ENCODE measurements around the gene SMAD3. TPM values are rescaled to one million over a fixed set of nuclear protein-coding genes. Genes with fewer than 3 reads are reported as not detected.

SMAD3 gene
- total and polyA plus RNA-seq, 8 donors: 30.9 to 53.6 (median 50.4) TPM

DNA sequence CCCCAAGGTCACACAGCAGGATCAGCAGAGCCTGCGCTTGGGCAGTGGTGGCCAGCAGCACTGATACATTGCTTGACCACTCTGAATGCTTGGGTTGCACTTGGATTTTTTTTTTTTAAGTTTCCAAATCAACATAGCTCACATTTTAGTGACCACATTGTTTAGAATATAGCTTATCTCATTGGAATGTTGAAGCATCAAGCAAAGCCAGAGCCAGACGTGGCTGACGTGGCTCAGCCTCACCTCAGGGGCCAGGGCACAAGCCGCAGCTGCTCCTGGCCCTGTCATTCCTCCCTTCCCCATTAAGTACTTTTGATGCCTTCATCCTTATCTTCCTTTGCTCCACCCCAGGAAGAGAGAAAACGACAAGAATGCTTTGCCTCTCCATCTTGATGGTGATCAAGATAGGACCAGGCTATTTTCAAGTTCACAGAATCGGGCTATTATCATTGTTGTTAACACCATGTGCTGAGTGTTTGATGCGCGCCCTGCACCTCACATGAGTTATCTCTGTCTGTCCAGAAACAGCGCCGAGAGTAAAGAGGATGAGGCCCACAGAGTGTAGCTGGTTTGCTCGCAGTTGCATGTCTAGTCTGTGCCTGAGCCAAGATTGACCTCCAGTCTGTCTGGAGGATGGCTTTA, 113.3 kb downstream of the SMAD3 start:
- H3K4me1 ChIP-seq: peaks cover 18 to 42% of the 10 kb centered on the region in 2 donors
- no peaks in the 10 kb centered on the region for H3K9me3 ChIP-seq
- H3K4me3 ChIP-seq: no peak overlapping the region
- no peak for TF ChIP-seq CTCF (IDR thresholded peaks at IDR 0.05)
- peak overlapping the region; percentile 44 to 50 for H3K27ac ChIP-seq
- intact Hi-C loops (cut with DNase I): no loop called here
- no peaks in the 10 kb centered on the region for H3K27me3 ChIP-seq
- DNase-seq (peak in 1 of 4 donors; percentile 64), ATAC-seq (peak; percentile 43)
- H3K36me3 ChIP-seq: peaks cover 0 to 16% of the 10 kb centered on the region in 2 donors

DNA sequence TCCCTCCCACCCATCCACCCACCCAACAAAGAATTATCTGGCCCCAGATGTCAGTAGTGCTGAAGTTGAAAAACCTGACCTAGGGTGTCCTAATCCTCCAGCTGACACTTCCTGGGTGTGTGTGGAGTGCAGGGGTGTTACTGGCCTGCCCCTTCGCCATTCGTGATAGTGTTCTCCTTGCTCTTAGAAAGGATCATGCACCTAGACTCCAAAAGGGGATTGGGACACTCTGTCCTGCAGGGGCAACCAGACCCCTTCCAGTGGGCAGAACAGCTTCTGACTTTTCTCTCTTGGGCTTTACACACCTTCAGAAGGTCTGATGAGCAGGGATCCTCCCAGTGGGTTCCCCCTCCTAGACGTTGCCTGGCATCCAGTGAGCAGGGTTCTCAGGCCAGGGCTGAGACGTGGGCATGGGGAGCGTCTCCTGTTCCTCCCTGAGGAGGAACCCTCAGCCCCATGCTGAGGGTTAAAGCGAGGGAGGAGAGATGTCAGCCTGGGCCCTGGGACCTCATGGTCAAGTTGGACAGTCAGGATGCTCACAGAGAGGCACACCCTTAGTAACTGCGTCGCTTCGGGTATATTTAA, 114.1 kb downstream of the SMAD3 start:
- Histone ChIP-seq H3K9me3 (no peaks in the 10 kb centered on the region), H3K4me3 (no peak overlapping the region), H3K4me1 (peaks cover 18 to 38% of the 10 kb centered on the region in 2 donors), H3K27ac (no peak overlapping the region), H3K27me3 (no peaks in the 10 kb centered on the region), H3K36me3 (peaks cover 0 to 20% of the 10 kb centered on the region in 2 donors)
- intact Hi-C loops (cut with DNase I): no loop called here
- no peak for ATAC-seq
- no peak for DNase-seq
- no peak for TF ChIP-seq CTCF (IDR thresholded peaks at IDR 0.05)

DNA sequence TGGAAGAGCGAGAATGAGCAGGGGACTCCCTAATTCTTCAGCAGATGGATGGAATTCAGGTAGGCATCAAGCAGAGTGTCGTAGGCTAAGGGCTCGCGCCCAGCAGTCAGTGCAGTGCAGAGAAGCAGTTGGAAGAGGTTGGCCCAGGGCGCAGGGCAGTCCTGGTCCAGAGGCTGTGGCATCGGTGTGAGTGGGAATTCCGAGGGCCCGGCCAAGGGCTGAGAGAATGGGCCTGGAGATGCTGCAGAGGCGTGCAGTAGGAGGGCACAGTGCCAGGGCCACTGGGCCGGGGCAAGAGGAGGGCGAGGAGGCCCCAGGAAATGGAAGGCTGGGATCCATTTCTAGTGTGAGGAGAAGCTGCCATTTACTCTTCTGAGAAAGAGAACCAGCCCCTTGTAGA, 114.6 kb downstream of the SMAD3 start:
- Histone ChIP-seq H3K27ac (no peak overlapping the region), H3K36me3 (peaks cover 0 to 25% of the 10 kb centered on the region in 2 donors), H3K9me3 (no peaks in the 10 kb centered on the region), H3K27me3 (no peaks in the 10 kb centered on the region), H3K4me3 (no peak overlapping the region), H3K4me1 (peaks cover 18 to 33% of the 10 kb centered on the region in 2 donors)
- TF ChIP-seq CTCF (IDR thresholded peaks at IDR 0.05): no peak
- intact Hi-C loops (cut with DNase I): no loop called here
- ATAC-seq (no peak), DNase-seq (no peak)

- DNase-seq: no peak
- no peak overlapping the region for H3K4me3 ChIP-seq
- H3K4me1 ChIP-seq: peaks cover 13 to 28% of the 10 kb centered on the region in 2 donors
- H3K27me3 ChIP-seq: no peaks in the 10 kb centered on the region
- TF ChIP-seq CTCF (IDR thresholded peaks at IDR 0.05): no peak
- no peaks in the 10 kb centered on the region for H3K9me3 ChIP-seq
- intact Hi-C loops (cut with DNase I): no loop called here
- no peak for ATAC-seq
- H3K27ac ChIP-seq: no peak overlapping the region
- H3K36me3 ChIP-seq: peaks cover 0 to 28% of the 10 kb centered on the region in 2 donors
Observed at GRCh38 chr15:67180514-67181191, 115.3 kb downstream of the SMAD3 start.

DNA sequence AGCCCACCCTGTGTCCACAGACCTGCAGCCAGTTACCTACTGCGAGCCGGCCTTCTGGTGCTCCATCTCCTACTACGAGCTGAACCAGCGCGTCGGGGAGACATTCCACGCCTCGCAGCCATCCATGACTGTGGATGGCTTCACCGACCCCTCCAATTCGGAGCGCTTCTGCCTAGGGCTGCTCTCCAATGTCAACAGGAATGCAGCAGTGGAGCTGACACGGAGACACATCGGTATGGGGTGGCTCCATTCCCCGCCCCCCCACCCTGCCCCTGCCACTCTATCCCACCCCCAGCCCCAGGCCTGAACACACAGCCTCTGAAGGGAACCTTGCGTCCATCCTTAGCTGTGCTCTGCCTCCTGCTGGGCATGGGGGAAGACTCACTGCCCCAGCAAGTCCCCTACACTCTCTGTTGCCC, 115.8 kb downstream of the SMAD3 start:
- no peaks in the 10 kb centered on the region for H3K9me3 ChIP-seq

More for the DNA sequence above, 115.8 kb downstream of the SMAD3 start:
- no peak for DNase-seq
- TF ChIP-seq CTCF (IDR thresholded peaks at IDR 0.05): no peak
- no peak overlapping the region for H3K27ac ChIP-seq
- H3K4me3 ChIP-seq: no peak overlapping the region
- H3K27me3 ChIP-seq: no peaks in the 10 kb centered on the region
- H3K4me1 ChIP-seq: peaks cover 8 to 28% of the 10 kb centered on the region in 2 donors
- intact Hi-C loops (cut with DNase I): no loop called here
- no peak for ATAC-seq
- H3K36me3 ChIP-seq: peaks cover 0 to 29% of the 10 kb centered on the region in 2 donors

All from left lung (tissue), 10 donors.